ENCODE results near the gene RACK1. TPM values are rescaled to one million over a fixed set of nuclear protein-coding genes. Genes with fewer than 3 reads are reported as not detected.

The RACK1 gene
- total and polyA plus RNA-seq, 2 of the 4 experiments (the other 2 are of a cell fraction), result 4,263 to 9,350 TPM

DNA sequence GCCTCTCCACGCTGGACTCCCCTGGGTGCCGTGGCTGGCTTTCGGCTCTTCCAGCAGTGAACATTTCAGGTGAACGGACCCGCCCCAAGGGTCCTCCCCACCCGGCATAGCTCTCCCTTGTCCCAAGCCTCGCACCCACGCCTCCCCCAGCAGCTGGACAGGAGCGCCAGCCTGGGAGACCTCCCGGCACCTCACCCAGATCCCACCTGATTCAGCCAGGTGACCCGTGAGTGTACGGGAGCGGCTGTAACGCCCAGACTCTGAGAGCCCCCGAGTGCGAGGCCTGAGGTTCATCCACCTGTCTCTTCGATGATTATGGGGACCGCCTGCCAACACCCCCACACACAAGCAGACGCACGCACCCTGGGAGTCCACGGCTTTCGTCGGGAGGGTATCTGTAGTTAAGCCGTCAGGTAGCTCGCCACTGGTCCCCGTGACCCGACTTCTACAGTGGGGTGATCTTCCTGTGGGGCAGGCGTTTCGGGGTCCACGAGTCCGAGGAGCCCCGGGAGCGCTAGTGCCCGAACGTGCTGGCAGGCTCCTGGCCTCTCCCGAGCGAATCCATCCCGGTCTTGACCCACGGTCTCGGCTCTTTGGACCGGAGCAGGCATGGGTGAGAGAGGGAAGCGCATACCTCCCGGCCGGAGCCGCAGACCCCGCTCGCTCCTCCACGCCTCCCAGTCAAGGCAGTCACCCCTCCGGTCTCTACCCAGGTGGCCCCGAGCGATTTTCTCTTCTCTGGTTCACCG, 53.6 kb downstream of the RACK1 start (continued):
- no peak for TF ChIP-seq RAD21 (IDR thresholded peaks at IDR 0.05; ENCODE audit: low read length)

DNA sequence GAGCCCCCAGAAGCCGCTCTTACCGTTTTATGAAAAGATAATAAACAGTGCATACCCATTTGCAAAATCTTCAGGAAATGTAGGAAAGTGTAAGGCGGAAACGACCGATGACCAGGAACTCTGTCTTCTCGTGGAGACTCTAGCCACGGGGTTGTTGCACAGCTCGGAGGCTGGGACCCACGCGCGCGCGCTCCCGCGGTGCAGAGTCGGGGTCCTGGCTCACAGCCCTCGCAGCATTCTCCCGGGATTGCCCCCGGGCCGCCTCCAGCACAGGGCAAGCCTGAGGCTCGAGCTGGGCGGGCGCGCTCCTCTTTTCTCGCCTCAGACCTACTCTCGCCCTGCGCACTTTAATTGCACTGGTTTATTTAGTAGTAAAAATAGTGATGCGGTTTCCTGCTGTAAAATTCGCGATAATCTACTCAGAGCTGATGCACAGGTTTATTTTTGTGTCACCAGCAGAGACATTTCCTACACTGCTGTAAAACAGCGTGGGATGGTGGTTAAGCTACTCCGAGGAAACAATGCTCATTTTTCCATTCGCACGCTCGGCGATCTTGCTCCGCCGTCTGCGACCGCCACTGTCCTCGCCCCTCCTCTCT, 54.2 kb downstream of the RACK1 start:
- no peak overlapping the region for H3K18ac ChIP-seq (ENCODE audit: low read depth, low read length)
- POLR2A ChIA-PET (ENCODE audit: unreplicated experiment), result no interaction called here
- H3K27me3 ChIP-seq (ENCODE audit: control insufficient read depth, insufficient read depth, low read length), result no peaks in the 10 kb centered on the region
- H2AK5ac ChIP-seq (ENCODE audit: low read depth, low read length), result no peak overlapping the region
- no peak overlapping the region for H2BK5ac ChIP-seq (ENCODE audit: low read depth, low read length, poor library complexity, severe bottlenecking)
- H3K4ac ChIP-seq (ENCODE audit: low read depth, low read length), result no peak overlapping the region
- intact Hi-C loops (cut with micrococcal nuclease) (loop anchor here (5.0 kb wide), 1 partner anchor 73 kb away; the partner anchor contains the start of gene TRIM52), in situ Hi-C loops (cut with MboI; ENCODE audit: low sequenced_read_pairs) (loop anchor here (5.0 to 10.0 kb wide), 2 partner anchors 68 to 385 kb away; partner anchors contain the start of gene MGAT1), dilution Hi-C loops (cut with HindIII; ENCODE audit: low sequenced_read_pairs, unreplicated experiment) (no loop called here)
- no peak for ATAC-seq (ENCODE audit: low read depth)
- no peak overlapping the region for H3K14ac ChIP-seq (replicated peaks; ENCODE audit: low read depth, low read length)
- no peak overlapping the region for H2BK15ac ChIP-seq (ENCODE audit: low read depth, low read length)
- no peak overlapping the region for H4K91ac ChIP-seq (ENCODE audit: insufficient read depth, low read depth, low read length)
- H2AK9ac ChIP-seq (replicated peaks; ENCODE audit: low read depth, low read length, poor library complexity), result peak overlapping the region; percentile 81
- peaks cover 5% of the 10 kb centered on the region for H3K9me1 ChIP-seq (ENCODE audit: insufficient read depth, low read length)
- no peak overlapping the region for H2BK20ac ChIP-seq (ENCODE audit: low read depth, low read length)
- H3K9me3 ChIP-seq (ENCODE audit: control insufficient read depth, insufficient read depth, low read length), result no peaks in the 10 kb centered on the region
- no peak overlapping the region for H2BK120ac ChIP-seq (ENCODE audit: low read depth, low read length)
- H4K8ac ChIP-seq (ENCODE audit: low read depth in 2 of 2, low read length in 2 of 2), result no peak overlapping the region
- H3K4me3 ChIP-seq (ENCODE audit: insufficient read depth, low read depth, low read length), result peak overlapping the region; percentile 65
- H3K79me1 ChIP-seq (ENCODE audit: low read depth in 1 of 2, low read length in 2 of 2), result peaks cover 10 to 11% of the 10 kb centered on the region in 2 experiments; a peak in 3 of 4 replicates
- no peak overlapping the region; the same call in 1 of the 2 replicates for H3K27ac ChIP-seq (ENCODE audit: insufficient read depth, low read length)
- H3K9ac ChIP-seq (ENCODE audit: low read depth, low read length), result peak overlapping the region; percentile 10
- no CpG with 5 or more reads among the region's 41 CpGs for WGBS, 2 experiments (ENCODE audit: extremely low coverage in 2 of 2, insufficient read length in 1 of 2)
- CTCF ChIA-PET, result interaction anchor here (1.0 kb wide), 2 partner anchors 18 to 90 kb away, joined by 3 to 4 read pairs; no protein-coding TSS in a partner anchor
- H4K5ac ChIP-seq (ENCODE audit: low read depth, low read length), result no peak overlapping the region
- no peak overlapping the region for H3K56ac ChIP-seq (ENCODE audit: extremely low read depth, insufficient read depth, low read length)
- H3K4me1 ChIP-seq (ENCODE audit: control insufficient read depth, insufficient read depth, low read length), result peaks cover 4% of the 10 kb centered on the region
- H4K20me1 ChIP-seq (ENCODE audit: insufficient read depth, low read length), result peaks cover 12% of the 10 kb centered on the region
- BruUV-seq (replicated peaks), result no TSS peak
- H2AFZ ChIP-seq (replicated peaks; ENCODE audit: low read length, poor library complexity), result peak overlapping the region; percentile 99
- no peak overlapping the region; the same call in 1 of the 2 replicates for H3K23ac ChIP-seq (ENCODE audit: low read depth, low read length)
- peak; percentile 30 for DNase-seq
- peak overlapping the region; percentile 87 for H3K4me2 ChIP-seq (ENCODE audit: low read depth, low read length)
- H3K36me3 ChIP-seq (ENCODE audit: control insufficient read depth, insufficient read depth, low read length), result no peaks in the 10 kb centered on the region
- no peak for TF ChIP-seq ELK1 (IDR thresholded peaks at IDR 0.05; ENCODE audit: borderline replicate concordance, low read depth, low read length)
- no peak for TF ChIP-seq MAZ (IDR thresholded peaks at IDR 0.05; ENCODE audit: borderline replicate concordance, low read depth, low read length)
- TF ChIP-seq RFX5 (IDR thresholded peaks at IDR 0.05; ENCODE audit: low read depth, low read length), result no peak
- no peak for TF ChIP-seq CTCF (conservative IDR thresholded peaks at IDR 0.05; ENCODE audit: low read depth, low read length)
- no peak for TF ChIP-seq MXI1 (IDR thresholded peaks at IDR 0.05; ENCODE audit: borderline replicate concordance, low read depth, low read length)
- no peak for TF ChIP-seq RCOR1 (IDR thresholded peaks at IDR 0.05; ENCODE audit: insufficient replicate concordance, low read length)
- no peak for TF ChIP-seq CHD1 (IDR thresholded peaks at IDR 0.05; ENCODE audit: low read depth, low read length)
- no peak for TF ChIP-seq NFE2L2 (IDR thresholded peaks at IDR 0.05; ENCODE audit: low read depth, low read length)
- TF ChIP-seq CEBPB (IDR thresholded peaks at IDR 0.05; ENCODE audit: low read depth, low read length), result no peak
- no peak for TF ChIP-seq FOS (IDR thresholded peaks at IDR 0.05; ENCODE audit: low read depth, low read length)
- no peak for TF ChIP-seq POLR2A (IDR thresholded peaks at IDR 0.05; ENCODE audit: low read depth, low read length)
